Ovary (tissue), 9 donors: ENCODE results near the gene SLFN14. TPM values are rescaled to one million over a fixed set of nuclear protein-coding genes. Genes with fewer than 3 reads are reported as not detected.

Experiments
- DNase-seq, 5 donors: peaks; one replicate each; pipeline ENCODE4 v3.0.0-alpha.2; 2019 to 2020
- H3K27ac ChIP-seq, 2 donors: fragments of 200-600 bp; one replicate each; pipeline versions ENCODE4 v1.5.1 to v1.8.0; 2019 to 2022
- H3K27me3 ChIP-seq: fragments of 200-600 bp; one replicate; pipeline ENCODE4 v1.8.0; 2022
- H3K36me3 ChIP-seq: fragments of 200-600 bp; sonication (generic); one replicate; pipeline ENCODE4 v1.5.1; 2019
- H3K4me1 ChIP-seq: one replicate; pipeline ENCODE4 v1.8.1; 2013; ENCODE audit warnings: mild to moderate bottlenecking, moderate library complexity; ENCODE audit not compliant: insufficient read depth
- H3K4me3 ChIP-seq: fragments of 200-600 bp; sonication (generic); one replicate; pipeline ENCODE4 v1.5.1; 2017
- H3K9me3 ChIP-seq, 2 donors: fragments of 200-600 bp in 1 of 2; sonication (generic) in 1 of 2; one replicate each; pipeline versions ENCODE4 v1.5.1 to v1.8.1; 2013 to 2019; ENCODE audit warnings: mild to moderate bottlenecking in 1 of 2, moderate library complexity in 1 of 2
- EP300 ChIP-seq: sonication (generic); formaldehyde crosslinking; IDR thresholded peaks from one replicate; pipeline ENCODE4 v1.6.1; 2017; ENCODE audit warnings: antibody characterized with exemption
- POLR2A ChIP-seq: fragments of 450-650 bp; IDR thresholded peaks from one replicate; pipeline ENCODE4 v1.6.1; 2017; ENCODE audit warnings: antibody characterized with exemption, mild to moderate bottlenecking, moderate library complexity
- WGBS, 3 donors: extraction: QIAGEN DNeasy Blood & Tissue Kit in 1 of 3; methylation state at CpG; one replicate each; pipeline versions ENCODE4 v1.1.5 to v1.1.7; 2013 to 2017; 5-methylcytosine and 5-hydroxymethylcytosine counted together
- intact Hi-C, 4 donors: fragments of 100-400 bp; cut with DNase I; formaldehyde crosslinking; loops; one replicate each; pipeline versions ENCODE4 v1.11.0 to v1.15.1; 2022 to 2023
- polyA plus RNA-seq, 2 donors: library from polyadenylated mRNA; stranded (reverse); fragments of 200-250 nt in 1 of 2; fragments of 350-450 nt in 1 of 2; fragmentation: Illumina TruSeq in 1 of 2; extraction: RNeasy Lipid Tissue Mini Kit (QIAGEN cat#74804) in 1 of 2; gene quantifications; one replicate each; pipeline ENCODE4 v1.2.3, GENCODE V29; 2013 to 2014
- total RNA-seq, 7 donors: library from RNA; depleted of rRNA in 2 of 7; stranded (reverse); fragments of >200 nt in 2 of 7; fragmentation: NEBNext Ultra II Directional in 3 of 7; extraction: Animal tissue kit (Norgen Biotek cat#: 25700) in 3 of 7; gene quantifications; one replicate each; pipeline versions ENCODE4 v1.1.0 to v1.2.4, GENCODE V29; 2016 to 2023
- TF ChIP-seq, protein P1 (sequence below), 3 donors: fragments of 450-650 bp in 2 of 3; fragments of 200-600 bp in 1 of 3; IDR thresholded peaks; one replicate each; pipeline versions ENCODE4 v1.5.1 to v1.8.0; 2016 to 2022; ENCODE audit warnings: antibody characterized with exemption in 3 of 3, mild to moderate bottlenecking in 1 of 3
- donor health status: DM: no; HTN: no; CAD: no; lungs with moderate emphysema.
- donor health status: DM: no; HTN: no; CAD: no.
- donor health status: Bipolar disorder and iron deficiency.
- donor health status: DM: yes; HTN: yes; CAD: no.
- donor health status: DM: no; HTN: no; CAD: no.
- donor health status: DM: yes; HTN: yes; CAD: no.

SLFN14 gene
- total and polyA plus RNA-seq, 9 donors: not detected

DNA sequence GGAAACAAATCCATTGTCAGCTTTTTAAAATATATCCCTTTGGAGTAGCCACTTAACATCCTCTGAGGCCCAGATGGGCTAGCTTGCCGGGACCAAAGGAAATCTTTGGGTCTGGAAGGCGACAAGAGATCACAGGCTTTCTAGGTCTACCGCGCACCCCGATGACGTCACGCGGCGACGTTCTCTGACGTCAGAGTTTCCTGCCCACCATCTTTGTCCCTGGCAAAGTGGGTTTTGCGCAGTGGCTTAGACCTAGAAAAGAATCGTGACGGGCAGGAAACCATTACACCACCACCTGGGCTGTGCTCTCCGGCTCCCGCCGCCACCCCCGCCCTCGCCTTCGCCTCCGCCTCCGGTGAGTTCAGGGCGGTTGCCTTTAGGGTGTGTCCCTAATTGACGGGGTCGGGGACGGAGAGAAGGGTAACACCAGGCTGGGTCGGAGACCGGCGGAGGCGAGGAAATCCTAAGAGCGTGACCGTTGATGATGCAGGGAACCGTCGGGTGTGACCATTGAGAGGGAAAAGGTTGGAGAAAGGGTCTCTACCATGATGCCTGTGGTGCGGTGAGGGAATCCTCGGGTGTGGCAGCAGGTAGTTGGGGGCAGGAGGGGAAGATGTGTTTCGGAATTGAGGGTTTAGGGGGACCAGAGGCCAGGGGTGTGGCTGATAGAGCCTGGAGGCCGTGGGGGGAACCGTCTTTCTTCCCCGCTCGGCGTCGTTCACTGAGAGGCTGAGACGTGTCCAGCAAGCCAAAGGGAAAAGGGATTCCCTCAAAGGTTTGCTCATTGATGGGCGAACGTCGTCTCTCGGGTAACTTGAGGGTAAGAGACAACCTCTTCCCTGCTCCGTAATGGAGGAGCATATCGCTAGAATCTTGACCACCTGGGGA lies 26.7 kb upstream of the SLFN14 start, which contains the start of gene AP2B1:
TSS of gene AP2B1 (plus strand) at position 249 of the 888 bp plus-strand sequence. CDS start 6,709 bp downstream, outside the sequence.
- Histone ChIP-seq H3K4me1 (peaks cover 5% of the 10 kb centered on the region), H3K27me3 (no peaks in the 10 kb centered on the region), H3K27ac (peak within 1 kb of the TSS; percentile 3 to 58), H3K4me3 (peak within 1 kb of the TSS; percentile 93), H3K36me3 (no peaks in the 10 kb centered on the region), H3K9me3 (no peaks in the 10 kb centered on the region)
- TF ChIP-seq POLR2A (peak; percentile 78), EP300 (peak; percentile 45)
- TF ChIP-seq, protein P1, sequence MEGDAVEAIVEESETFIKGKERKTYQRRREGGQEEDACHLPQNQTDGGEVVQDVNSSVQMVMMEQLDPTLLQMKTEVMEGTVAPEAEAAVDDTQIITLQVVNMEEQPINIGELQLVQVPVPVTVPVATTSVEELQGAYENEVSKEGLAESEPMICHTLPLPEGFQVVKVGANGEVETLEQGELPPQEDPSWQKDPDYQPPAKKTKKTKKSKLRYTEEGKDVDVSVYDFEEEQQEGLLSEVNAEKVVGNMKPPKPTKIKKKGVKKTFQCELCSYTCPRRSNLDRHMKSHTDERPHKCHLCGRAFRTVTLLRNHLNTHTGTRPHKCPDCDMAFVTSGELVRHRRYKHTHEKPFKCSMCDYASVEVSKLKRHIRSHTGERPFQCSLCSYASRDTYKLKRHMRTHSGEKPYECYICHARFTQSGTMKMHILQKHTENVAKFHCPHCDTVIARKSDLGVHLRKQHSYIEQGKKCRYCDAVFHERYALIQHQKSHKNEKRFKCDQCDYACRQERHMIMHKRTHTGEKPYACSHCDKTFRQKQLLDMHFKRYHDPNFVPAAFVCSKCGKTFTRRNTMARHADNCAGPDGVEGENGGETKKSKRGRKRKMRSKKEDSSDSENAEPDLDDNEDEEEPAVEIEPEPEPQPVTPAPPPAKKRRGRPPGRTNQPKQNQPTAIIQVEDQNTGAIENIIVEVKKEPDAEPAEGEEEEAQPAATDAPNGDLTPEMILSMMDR (IDR thresholded peaks at IDR 0.05): peak in 2 of 3 donors; percentile 31 to 41
- peak; percentile 87 to 98 (median 94) for DNase-seq
- intact Hi-C loops: no loop called here
- WGBS, 3 donors: 0 to 1% (median 1%) methylated on average over 50 of the region's 50 CpGs

DNA sequence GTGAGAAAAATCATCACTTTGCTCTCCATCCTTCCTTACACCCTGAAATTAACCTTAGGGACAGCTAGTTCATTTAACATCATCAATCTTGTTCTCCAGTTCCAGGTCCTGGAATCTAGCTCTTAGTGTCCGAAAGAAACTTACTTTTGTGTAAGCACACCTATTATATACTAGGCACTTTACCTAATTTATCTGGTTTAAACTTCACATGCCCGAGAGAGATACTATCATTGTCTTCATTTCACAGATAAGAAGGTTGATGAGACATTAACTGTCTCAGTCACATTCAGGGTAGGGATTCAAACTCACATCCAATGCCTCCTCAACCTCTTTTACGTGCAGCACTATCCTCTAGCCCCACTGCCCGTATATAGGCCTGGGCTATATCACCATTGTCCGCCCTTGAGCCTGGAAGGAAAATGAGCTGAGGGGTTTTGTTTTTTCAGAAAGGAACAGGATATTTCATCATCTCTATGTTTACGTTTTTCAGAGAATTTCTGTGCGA lies 26.0 kb upstream of the SLFN14 start:
- WGBS, 3 donors: 18 to 26% (median 20%) methylated on average over 7 of the region's 7 CpGs
- intact Hi-C loops: no loop called here
- Histone ChIP-seq H3K4me3 (peak overlapping the region; percentile 93), H3K4me1 (peaks cover 4% of the 10 kb centered on the region), H3K27me3 (no peaks in the 10 kb centered on the region), H3K36me3 (no peaks in the 10 kb centered on the region), H3K27ac (peak overlapping the region; percentile 3 to 58), H3K9me3 (no peaks in the 10 kb centered on the region)
- DNase-seq: no peak
- TF ChIP-seq POLR2A: no peak
- no peak for TF ChIP-seq EP300
- TF ChIP-seq, protein P1 (IDR thresholded peaks at IDR 0.05): no peak

DNA sequence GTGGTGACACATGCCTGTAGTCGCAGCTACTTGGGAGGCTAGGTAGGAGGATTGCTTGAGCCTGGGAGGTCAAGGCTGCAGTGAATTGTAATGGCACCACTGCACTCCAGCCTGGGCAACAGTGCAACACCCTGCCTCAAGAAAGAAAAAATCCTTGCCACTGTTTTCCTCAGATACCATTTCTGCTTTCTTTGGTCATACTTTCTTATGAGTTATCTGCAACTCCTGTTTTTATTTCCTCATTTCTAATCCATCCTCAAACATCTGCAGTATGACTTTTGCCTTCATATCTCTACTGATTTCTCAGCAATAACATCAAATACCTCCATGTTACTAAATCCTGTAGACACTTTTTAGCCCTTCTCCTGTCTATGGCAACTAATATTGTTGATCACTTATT lies 23.4 kb upstream of the SLFN14 start:
- H3K27ac ChIP-seq: no peak overlapping the region
- no peak for DNase-seq
- TF ChIP-seq, protein P1 (IDR thresholded peaks at IDR 0.05): no peak
- no peak for TF ChIP-seq POLR2A
- intact Hi-C loops: no loop called here
- no peaks in the 10 kb centered on the region for H3K27me3 ChIP-seq
- whole genome bisulfite sequencing, 3 donors: 48 to 77% (median 72%) methylated on average over 1 of the region's 1 CpG
- no peak overlapping the region for H3K4me3 ChIP-seq
- no peaks in the 10 kb centered on the region for H3K9me3 ChIP-seq
- H3K4me1 ChIP-seq: peaks cover 4% of the 10 kb centered on the region
- no peaks in the 10 kb centered on the region for H3K36me3 ChIP-seq

DNA sequence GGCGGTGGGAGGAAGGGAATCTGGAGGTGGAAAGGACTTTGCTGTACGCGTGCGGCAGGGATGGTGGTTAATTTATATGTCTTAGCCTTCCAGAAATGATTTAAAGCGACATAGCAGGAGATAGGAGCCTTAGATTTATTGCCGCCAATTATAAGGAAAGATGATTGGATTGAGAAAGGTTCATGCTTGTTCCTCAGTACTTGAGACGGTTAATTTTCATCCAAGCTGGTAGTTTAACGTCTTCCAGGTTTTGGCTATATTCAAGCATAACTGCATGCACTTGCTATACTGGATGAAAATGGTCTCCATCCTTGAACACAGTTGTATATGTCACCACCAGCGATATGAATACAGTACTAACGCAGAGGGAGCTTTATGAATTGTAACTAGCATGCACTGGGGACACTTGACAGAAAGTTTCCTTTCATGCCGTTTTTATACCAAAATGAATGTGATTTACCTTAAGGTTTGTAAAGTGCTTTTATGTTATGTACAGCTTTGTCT lies 18.4 kb upstream of the SLFN14 start:
- H3K27me3 ChIP-seq: no peaks in the 10 kb centered on the region
- intact Hi-C loops: no loop called here
- no peaks in the 10 kb centered on the region for H3K36me3 ChIP-seq
- no peak for DNase-seq
- no peaks in the 10 kb centered on the region for H3K9me3 ChIP-seq
- H3K4me3 ChIP-seq: peak overlapping the region; percentile 90
- TF ChIP-seq, protein P1 (IDR thresholded peaks at IDR 0.05): no peak
- TF ChIP-seq POLR2A (no peak), EP300 (no peak)
- peak overlapping the region in 1 of 2 donors; percentile 83 for H3K27ac ChIP-seq
- WGBS, 3 donors: 1 to 5% (median 3%) methylated on average over 11 of the region's 11 CpGs
- H3K4me1 ChIP-seq: peaks cover 3% of the 10 kb centered on the region
